ENCODE results near the gene F5. TPM values are rescaled to one million over a fixed set of nuclear protein-coding genes. Genes with fewer than 3 reads are reported as not detected.
A peak's percentile ranks its signal among the peaks of the same experiment; 100 is the strongest.

The F5 gene
- total RNA-seq, 1 experiment from 2014 or later, result 0.09 TPM

- Mint-ChIP-seq H3K4me3 (ENCODE audit: unreplicated experiment) (no peak overlapping the region), H3K36me3 (ENCODE audit: insufficient read depth, unreplicated experiment) (no peaks in the 10 kb centered on the region), H3K9me3 (ENCODE audit: unreplicated experiment) (no peaks in the 10 kb centered on the region), H3K27me3 (ENCODE audit: insufficient read depth, unreplicated experiment) (no peaks in the 10 kb centered on the region), H3K27ac (ENCODE audit: low read depth, unreplicated experiment) (no peak overlapping the region), H3K4me1 (ENCODE audit: insufficient read depth, unreplicated experiment) (no peaks in the 10 kb centered on the region)
- ChIA-PET POLR2A (interaction anchor here (1.0 to 1.8 kb wide), 4 partner anchors 11 to 211 kb away, joined by 3 to 5 read pairs (median 4); partner anchors contain the start of gene SLC19A2), CTCF (interaction anchor here (0.6 to 2.8 kb wide), 11 partner anchors 11 to 983 kb away, joined by 3 to 32 read pairs (median 4); no protein-coding TSS in a partner anchor)
- TF ChIP-seq, protein P1, sequence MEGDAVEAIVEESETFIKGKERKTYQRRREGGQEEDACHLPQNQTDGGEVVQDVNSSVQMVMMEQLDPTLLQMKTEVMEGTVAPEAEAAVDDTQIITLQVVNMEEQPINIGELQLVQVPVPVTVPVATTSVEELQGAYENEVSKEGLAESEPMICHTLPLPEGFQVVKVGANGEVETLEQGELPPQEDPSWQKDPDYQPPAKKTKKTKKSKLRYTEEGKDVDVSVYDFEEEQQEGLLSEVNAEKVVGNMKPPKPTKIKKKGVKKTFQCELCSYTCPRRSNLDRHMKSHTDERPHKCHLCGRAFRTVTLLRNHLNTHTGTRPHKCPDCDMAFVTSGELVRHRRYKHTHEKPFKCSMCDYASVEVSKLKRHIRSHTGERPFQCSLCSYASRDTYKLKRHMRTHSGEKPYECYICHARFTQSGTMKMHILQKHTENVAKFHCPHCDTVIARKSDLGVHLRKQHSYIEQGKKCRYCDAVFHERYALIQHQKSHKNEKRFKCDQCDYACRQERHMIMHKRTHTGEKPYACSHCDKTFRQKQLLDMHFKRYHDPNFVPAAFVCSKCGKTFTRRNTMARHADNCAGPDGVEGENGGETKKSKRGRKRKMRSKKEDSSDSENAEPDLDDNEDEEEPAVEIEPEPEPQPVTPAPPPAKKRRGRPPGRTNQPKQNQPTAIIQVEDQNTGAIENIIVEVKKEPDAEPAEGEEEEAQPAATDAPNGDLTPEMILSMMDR (IDR thresholded peaks at IDR 0.05; ENCODE audit: unreplicated experiment), result no peak
- intact Hi-C loops (cut with micrococcal nuclease), result no loop called here
- DNase-seq (ENCODE audit: unreplicated experiment), result peak; percentile 69
- BruUV-seq (replicated peaks), result no TSS peak
Measured at GRCh38 chr1:169584483-169585144, 1.7 kb downstream of the F5 start.

DNA sequence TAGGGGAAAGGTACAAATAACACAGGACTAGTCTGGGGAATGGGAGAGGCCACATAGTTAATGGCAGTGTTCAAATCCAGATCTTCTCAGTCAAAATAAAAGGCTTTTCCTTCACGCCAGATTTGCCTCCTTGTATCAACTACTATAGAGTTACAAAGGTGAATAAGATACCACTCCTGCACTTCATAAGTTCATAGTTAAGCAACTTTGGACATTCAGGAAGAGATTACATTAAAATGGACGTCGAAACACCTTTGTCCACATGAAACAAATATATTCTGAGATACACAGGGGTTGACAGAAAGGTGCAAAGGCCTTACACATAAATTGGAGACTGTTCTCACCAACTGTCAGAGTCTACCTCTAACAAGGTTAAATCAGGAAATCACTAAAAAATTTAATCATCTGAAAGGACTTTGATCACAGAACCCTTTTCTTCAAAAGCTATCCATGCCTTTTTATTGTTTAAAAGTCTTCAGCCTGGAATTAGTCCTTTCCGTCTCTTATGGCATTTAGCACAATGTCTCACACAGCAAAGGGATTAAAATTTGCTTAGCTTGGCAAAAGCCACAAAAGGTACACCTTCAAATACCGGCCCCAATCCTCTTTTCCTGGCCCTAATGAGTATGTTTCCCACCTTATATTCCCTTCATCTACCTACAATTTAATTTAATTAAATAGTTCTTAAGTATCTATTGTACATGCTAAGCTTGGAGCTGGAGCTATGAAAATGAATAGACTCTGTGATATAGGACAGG, 8.1 kb downstream of the F5 start:
- intact Hi-C loops (cut with micrococcal nuclease), result no loop called here
- H3K4me1 Mint-ChIP-seq (ENCODE audit: insufficient read depth, unreplicated experiment), result no peaks in the 10 kb centered on the region
- DNase-seq (ENCODE audit: unreplicated experiment), result no peak
- H3K4me3 Mint-ChIP-seq (ENCODE audit: unreplicated experiment), result no peak overlapping the region
- no peak overlapping the region for H3K27ac Mint-ChIP-seq (ENCODE audit: low read depth, unreplicated experiment)
- ChIA-PET CTCF (interaction anchor here (0.8 to 1.5 kb wide), 6 partner anchors 14 to 231 kb away, joined by 3 to 6 read pairs (median 3); partner anchors contain the start of gene METTL18), POLR2A (no interaction called here)
- H3K27me3 Mint-ChIP-seq (ENCODE audit: insufficient read depth, unreplicated experiment), result peaks cover 25% of the 10 kb centered on the region
- H3K36me3 Mint-ChIP-seq (ENCODE audit: insufficient read depth, unreplicated experiment), result no peaks in the 10 kb centered on the region
- TF ChIP-seq, protein P1 (IDR thresholded peaks at IDR 0.05; ENCODE audit: unreplicated experiment), result no peak
- no TSS peak for BruUV-seq (replicated peaks)
- H3K9me3 Mint-ChIP-seq (ENCODE audit: unreplicated experiment), result no peaks in the 10 kb centered on the region

GRCh38 chr1:169576935-169577331, 9.3 kb downstream of the F5 start:
- CTCF ChIA-PET, result interaction anchor here (0.6 to 1.8 kb wide), 6 partner anchors 8 to 218 kb away, joined by 3 to 11 read pairs (median 4); partner anchors contain the start of genes F5 and METTL18
- TF ChIP-seq, protein P1 (IDR thresholded peaks at IDR 0.05; ENCODE audit: unreplicated experiment), result no peak
- intact Hi-C loops (cut with micrococcal nuclease), result no loop called here
- DNase-seq (ENCODE audit: unreplicated experiment), result no peak
- Mint-ChIP-seq H3K36me3 (ENCODE audit: insufficient read depth, unreplicated experiment) (no peaks in the 10 kb centered on the region), H3K4me3 (ENCODE audit: unreplicated experiment) (no peak overlapping the region), H3K27ac (ENCODE audit: low read depth, unreplicated experiment) (no peak overlapping the region), H3K4me1 (ENCODE audit: insufficient read depth, unreplicated experiment) (no peaks in the 10 kb centered on the region), H3K27me3 (ENCODE audit: insufficient read depth, unreplicated experiment) (peaks cover 36% of the 10 kb centered on the region), H3K9me3 (ENCODE audit: unreplicated experiment) (no peaks in the 10 kb centered on the region)
- POLR2A ChIA-PET, result interaction anchor here (0.6 kb wide), 1 partner anchor 940 kb away, joined by 3 read pairs; no protein-coding TSS in a partner anchor
- BruUV-seq (replicated peaks), result no TSS peak
